SU-DHL-6 (cell line): ENCODE measurements around the gene ATOX1.
A peak's percentile ranks its signal among the peaks of the same experiment; 100 is the strongest.

Experiments
- H2AFZ ChIP-seq: fragments of 200-600 bp; sonication (generic); 2 replicates; pipeline ENCODE4 v1.6.1; 2014; ENCODE audit warnings: low read depth, mild to moderate bottlenecking, moderate library complexity, mixed read lengths, antibody characterized with exemption, low read length; ENCODE audit not compliant: severe bottlenecking
- H3F3A ChIP-seq: fragments of 200-600 bp; shearing (Covaris generic); 2 replicates; pipeline ENCODE4 v1.6.0; 2016; ENCODE audit warnings: antibody characterized with exemption, mild to moderate bottlenecking; ENCODE audit not compliant: insufficient read depth
- H3K27ac ChIP-seq: fragments of 200-600 bp; sonication (generic); 2 replicates; pipeline ENCODE4 v1.5.1; 2016; ENCODE audit warnings: low read depth, mild to moderate bottlenecking, low read length, moderate library complexity, mixed read lengths
- H3K27me3 ChIP-seq: fragments of 200-600 bp; sonication (generic), shearing (Covaris generic); 2 replicates; pipeline ENCODE4 v1.6.0; 2014; ENCODE audit warnings: mild to moderate bottlenecking, low read length
- H3K36me3 ChIP-seq: fragments of 200-600 bp; sonication (generic); 2 replicates; pipeline ENCODE4 v1.6.1; 2014; ENCODE audit warnings: mild to moderate bottlenecking, low read length, mixed read lengths
- H3K4me2 ChIP-seq: fragments of 300-600, 200-600 bp; shearing (Covaris generic), sonication (generic); 2 replicates; pipeline ENCODE4 v1.6.0; 2014; ENCODE audit warnings: low read length, low read depth, mild to moderate bottlenecking; ENCODE audit not compliant: poor library complexity, severe bottlenecking
- H3K4me3 ChIP-seq: fragments of 200-600 bp; sonication (generic); 2 replicates; pipeline ENCODE4 v1.5.1; 2014; ENCODE audit warnings: antibody characterized with exemption, low read length, mild to moderate bottlenecking, mixed read lengths; ENCODE audit not compliant: insufficient read depth, poor library complexity, severe bottlenecking
- H3K79me2 ChIP-seq: fragments of 200-600 bp; sonication (generic); 2 replicates; pipeline ENCODE4 v1.6.1; 2014; ENCODE audit warnings: mild to moderate bottlenecking, low read length, moderate library complexity; ENCODE audit not compliant: insufficient read depth
- H3K9ac ChIP-seq: fragments of 200-600 bp; sonication (generic); 2 replicates; pipeline ENCODE4 v1.7.0; 2014; ENCODE audit warnings: mild to moderate bottlenecking, low read length
- H3K9me2 ChIP-seq: fragments of 200-600 bp; sonication (generic); replicated peaks from 2 replicates; pipeline ENCODE4 v1.6.1; 2014; ENCODE audit warnings: low read length; ENCODE audit not compliant: insufficient read depth
- H3K9me3 ChIP-seq: fragments of 200-600 bp; sonication (generic); 2 replicates; pipeline ENCODE4 v1.6.1; 2014; ENCODE audit warnings: low read length, mixed read lengths; ENCODE audit not compliant: insufficient read depth
- H4K20me1 ChIP-seq: fragments of 200-600 bp; sonication (generic); 2 replicates; pipeline ENCODE4 v1.6.1; 2014; ENCODE audit warnings: low read depth, mild to moderate bottlenecking, antibody characterized with exemption, low read length, moderate library complexity, mixed read lengths
- EZH2phosphoT487 ChIP-seq: fragments of 200-600 bp; sonication (generic), shearing (Covaris generic); conservative IDR thresholded peaks from 2 replicates; pipeline ENCODE4 v1.6.1; 2018; ENCODE audit warnings: mild to moderate bottlenecking, antibody characterized with exemption, low read length, moderate library complexity, mixed read lengths
- TF ChIP-seq, protein P1 (sequence below): fragments of 200-600 bp; sonication (generic); IDR thresholded peaks from one replicate; pipeline ENCODE4 v1.5.1; 2017; ENCODE audit warnings: antibody characterized with exemption, mild to moderate bottlenecking, low read length, moderate library complexity; ENCODE audit not compliant: insufficient read depth, poor library complexity, severe bottlenecking

ATOX1 gene

DNA sequence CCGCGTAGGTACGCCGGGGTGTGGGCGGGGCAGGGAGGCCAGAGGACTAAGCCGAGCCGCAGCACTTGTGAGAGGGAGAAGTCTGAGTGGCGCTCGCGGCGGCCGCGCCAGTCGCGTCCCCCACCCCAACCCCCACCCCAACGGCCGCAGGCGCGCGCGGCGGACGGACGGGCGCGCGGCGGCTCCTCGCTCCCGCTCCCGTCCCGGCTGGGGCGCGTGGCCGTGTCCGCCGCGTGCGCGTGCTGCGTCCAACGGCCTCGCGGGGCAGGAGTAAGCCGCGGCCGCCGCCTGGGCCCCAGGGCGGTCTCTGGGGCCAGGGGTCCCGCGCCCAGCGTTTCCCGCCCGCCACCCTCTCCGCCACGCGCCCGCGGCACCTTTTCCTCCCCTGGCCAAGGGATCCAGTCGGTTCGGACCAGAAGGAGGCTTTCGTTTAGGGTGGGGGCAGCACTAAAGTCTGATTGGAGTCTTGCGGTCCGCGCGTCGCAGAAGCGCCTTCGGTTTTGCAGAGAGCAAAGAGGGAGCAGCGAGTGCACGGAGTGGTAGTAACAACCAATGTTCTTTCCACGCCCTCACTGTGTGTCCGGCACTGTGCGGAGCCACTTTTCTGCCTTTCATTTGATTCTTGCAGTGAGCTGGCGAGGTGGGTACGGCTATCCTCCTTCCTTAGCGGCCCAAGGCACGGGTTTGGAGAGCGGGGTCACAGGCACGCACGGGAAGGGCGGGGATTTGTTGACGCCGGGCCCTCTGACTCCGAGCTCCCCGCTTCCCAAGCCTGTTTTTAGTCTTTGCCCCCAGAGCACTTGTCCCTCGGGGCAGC, 13.8 kb upstream of the ATOX1 start:
- Histone ChIP-seq H3K79me2 (peaks cover 51% of the 10 kb centered on the region), H3K9ac (peak overlapping the region; percentile 93), H4K20me1 (peaks cover 44% of the 10 kb centered on the region), H3K27me3 (no peaks in the 10 kb centered on the region), H3K36me3 (peaks cover 30% of the 10 kb centered on the region), H3K4me3 (peak overlapping the region; percentile 97), H3K9me3 (no peaks in the 10 kb centered on the region), H2AFZ (no peak overlapping the region), H3K27ac (peak overlapping the region; percentile 85), H3K9me2 (no peaks in the 10 kb centered on the region), H3K4me2 (peak overlapping the region; percentile 97), H3F3A (no peaks in the 10 kb centered on the region)
- TF ChIP-seq, protein P1, sequence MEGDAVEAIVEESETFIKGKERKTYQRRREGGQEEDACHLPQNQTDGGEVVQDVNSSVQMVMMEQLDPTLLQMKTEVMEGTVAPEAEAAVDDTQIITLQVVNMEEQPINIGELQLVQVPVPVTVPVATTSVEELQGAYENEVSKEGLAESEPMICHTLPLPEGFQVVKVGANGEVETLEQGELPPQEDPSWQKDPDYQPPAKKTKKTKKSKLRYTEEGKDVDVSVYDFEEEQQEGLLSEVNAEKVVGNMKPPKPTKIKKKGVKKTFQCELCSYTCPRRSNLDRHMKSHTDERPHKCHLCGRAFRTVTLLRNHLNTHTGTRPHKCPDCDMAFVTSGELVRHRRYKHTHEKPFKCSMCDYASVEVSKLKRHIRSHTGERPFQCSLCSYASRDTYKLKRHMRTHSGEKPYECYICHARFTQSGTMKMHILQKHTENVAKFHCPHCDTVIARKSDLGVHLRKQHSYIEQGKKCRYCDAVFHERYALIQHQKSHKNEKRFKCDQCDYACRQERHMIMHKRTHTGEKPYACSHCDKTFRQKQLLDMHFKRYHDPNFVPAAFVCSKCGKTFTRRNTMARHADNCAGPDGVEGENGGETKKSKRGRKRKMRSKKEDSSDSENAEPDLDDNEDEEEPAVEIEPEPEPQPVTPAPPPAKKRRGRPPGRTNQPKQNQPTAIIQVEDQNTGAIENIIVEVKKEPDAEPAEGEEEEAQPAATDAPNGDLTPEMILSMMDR, result no peak
- no peak for TF ChIP-seq EZH2phosphoT487

DNA sequence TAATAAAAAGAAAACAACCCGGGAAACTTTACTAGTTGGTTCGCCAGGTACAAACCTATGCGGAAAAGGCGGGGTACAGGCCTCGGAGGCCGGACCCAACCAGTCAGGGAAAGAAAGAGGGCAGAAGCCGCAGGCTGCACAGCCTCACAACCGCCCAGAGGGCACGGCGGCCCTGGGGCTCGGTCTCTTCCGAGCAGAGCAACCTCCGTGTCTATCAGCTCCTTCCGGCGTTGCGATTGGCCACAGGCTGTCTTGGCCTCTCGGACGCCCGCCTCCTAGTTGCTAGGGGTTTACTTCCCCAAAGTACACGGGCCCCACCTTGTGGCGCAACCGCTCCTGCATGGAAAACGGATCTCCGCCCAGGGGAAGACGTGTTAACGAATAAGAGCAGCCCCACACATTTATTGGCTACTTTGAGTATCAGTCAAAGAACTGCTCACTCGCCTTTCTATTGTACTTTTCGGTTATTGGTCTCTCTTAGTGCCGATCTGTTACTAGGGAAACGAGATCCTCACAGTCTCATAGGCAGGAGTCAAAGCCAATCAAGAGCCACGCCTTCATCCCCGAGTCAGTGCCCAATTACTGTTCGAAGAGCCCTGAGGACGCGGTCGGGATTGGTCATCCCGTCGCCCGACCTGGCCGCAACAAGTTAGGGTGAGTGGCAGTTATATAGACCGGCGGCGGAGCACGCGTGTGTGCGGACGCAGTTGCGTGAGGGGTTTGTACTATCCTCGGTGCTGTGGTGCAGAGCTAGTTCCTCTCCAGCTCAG, 13.0 kb upstream of the ATOX1 start, which contains the start of gene G3BP1:
Gene G3BP1 (plus strand): TSS at position 696 of the 770 bp plus-strand sequence. CDS start 14,667 bp downstream, outside the sequence.
- H3F3A ChIP-seq, result no peaks in the 10 kb centered on the region
- peak within 1 kb of the TSS; percentile 59 for H2AFZ ChIP-seq
- H3K36me3 ChIP-seq, result peaks cover 24% of the 10 kb centered on the region
- H3K4me3 ChIP-seq, result peak within 1 kb of the TSS; percentile 97
- H3K27ac ChIP-seq, result peak within 1 kb of the TSS; percentile 88
- no peaks in the 10 kb centered on the region for H3K9me2 ChIP-seq
- H3K9ac ChIP-seq, result peak within 1 kb of the TSS; percentile 93
- peaks cover 43% of the 10 kb centered on the region for H3K79me2 ChIP-seq
- peak within 1 kb of the TSS; percentile 97 for H3K4me2 ChIP-seq
- H3K27me3 ChIP-seq, result no peaks in the 10 kb centered on the region
- H3K9me3 ChIP-seq, result no peaks in the 10 kb centered on the region
- TF ChIP-seq, protein P1, result no peak
- TF ChIP-seq EZH2phosphoT487, result no peak
- H4K20me1 ChIP-seq, result peaks cover 38% of the 10 kb centered on the region

DNA sequence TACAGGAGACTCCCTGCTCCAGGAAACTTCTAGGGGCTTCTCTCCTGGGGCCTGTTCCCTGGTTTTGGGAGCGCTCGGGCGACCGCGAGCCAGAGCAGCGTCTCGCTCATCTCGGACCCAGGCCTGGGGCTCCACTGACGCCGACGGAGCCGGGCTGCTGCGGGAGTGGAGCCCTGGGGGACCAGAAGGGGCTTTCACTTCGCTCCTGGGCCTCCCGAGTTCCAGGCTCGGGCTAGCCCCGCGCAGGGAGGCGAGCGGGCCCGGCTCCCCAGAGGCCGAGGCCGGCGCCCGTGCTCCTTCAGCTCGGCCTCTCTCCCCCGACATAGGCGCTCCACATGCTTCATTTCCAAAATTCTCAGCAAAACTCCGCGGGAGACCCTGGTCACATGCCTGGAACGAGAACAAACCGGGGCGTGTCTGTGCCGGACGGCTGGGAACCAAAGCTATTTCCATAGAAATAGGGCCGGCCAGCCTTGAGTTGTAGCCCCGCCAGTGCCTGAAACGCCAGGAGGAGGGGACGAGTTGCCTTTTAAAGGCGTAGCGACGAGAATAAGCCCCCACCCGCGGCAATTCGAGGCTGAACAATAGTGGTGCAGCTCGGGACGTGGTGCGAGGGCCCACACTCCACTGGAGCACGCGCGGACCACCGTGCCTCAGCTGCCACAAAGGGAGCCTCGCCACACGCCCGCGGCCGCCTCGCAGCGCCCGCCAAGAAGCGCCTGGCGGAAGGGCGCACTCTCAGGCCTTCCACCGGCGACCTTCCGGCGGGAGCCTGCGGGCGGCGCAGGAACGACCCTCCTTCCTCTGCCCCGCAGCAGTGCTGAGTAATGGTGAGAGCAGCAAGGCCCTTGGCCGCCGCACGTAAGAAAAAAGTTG, 12.2 kb upstream of the ATOX1 start:
- Histone ChIP-seq H3K9me3 (no peaks in the 10 kb centered on the region), H2AFZ (peak overlapping the region; percentile 59), H4K20me1 (peaks cover 29% of the 10 kb centered on the region), H3K4me2 (peak overlapping the region; percentile 76), H3F3A (no peaks in the 10 kb centered on the region), H3K4me3 (peak overlapping the region; percentile 49), H3K27me3 (no peaks in the 10 kb centered on the region), H3K9me2 (no peaks in the 10 kb centered on the region), H3K79me2 (peaks cover 35% of the 10 kb centered on the region), H3K36me3 (peaks cover 17% of the 10 kb centered on the region), H3K27ac (peak overlapping the region; percentile 88), H3K9ac (peak overlapping the region; percentile 74)
- TF ChIP-seq, protein P1, result no peak
- TF ChIP-seq EZH2phosphoT487, result no peak
